ENCODE measurements around the gene XPO5. TPM values are rescaled to one million over a fixed set of nuclear protein-coding genes. Genes with fewer than 3 reads are reported as not detected.
"Not testable (repeated sequence)": the region's sequence is repeated elsewhere in the genome, so short reads cannot be mapped to it uniquely, and the experiment has no call there.

The XPO5 gene
- total RNA-seq, 3 donors from 2014 or later (not counting 1 experiment from before 2014, with no cell fraction given) = 47.6 to 54.6 (median 48.7) TPM

- ATAC-seq (peak; percentile 79 to 97 (median 89)), DNase-seq (peak in 1 of 2 donors; percentile 21)
- H3K27me3 Mint-ChIP-seq (ENCODE audit: low read depth in 2 of 2) = no peaks in the 10 kb centered on the region
- intact Hi-C loops (cut with micrococcal nuclease) = no loop called here
- Histone ChIP-seq H3K9me3 (ENCODE audit: control insufficient read depth, insufficient read depth, low read length) (no peaks in the 10 kb centered on the region), H3K27ac (ENCODE audit: low read length) (peak overlapping the region; percentile 2), H3K27me3 (ENCODE audit: control insufficient read depth, insufficient read depth, low read length) (no peaks in the 10 kb centered on the region), H3K4me3 (ENCODE audit: low read length) (no peak overlapping the region), H3K4me1 (ENCODE audit: control insufficient read depth, insufficient read depth, low read length) (peaks cover 14% of the 10 kb centered on the region), H3K36me3 (ENCODE audit: control insufficient read depth, insufficient read depth, low read length) (peaks cover 58% of the 10 kb centered on the region)
- no peak for TF ChIP-seq CTCF (IDR thresholded peaks at IDR 0.05)
- no peaks in the 10 kb centered on the region for H3K9me3 Mint-ChIP-seq
- peaks cover 9 to 10% of the 10 kb centered on the region in 2 donors for H3K4me1 Mint-ChIP-seq
- 48% methylated on average over 4 of the region's 4 CpGs for WGBS (ENCODE audit: insufficient coverage)
- peak overlapping the region; percentile 52 for H3K4me3 Mint-ChIP-seq
- H3K27ac Mint-ChIP-seq = peak overlapping the region; percentile 13 to 61
- H3K36me3 Mint-ChIP-seq = peaks cover 26% of the 10 kb centered on the region
These were observed 31.4 kb downstream of the XPO5 start for GRCh38 chr6:43544461-43544860.

- no peak for TF ChIP-seq CTCF (IDR thresholded peaks at IDR 0.05)
- H3K9me3 Mint-ChIP-seq = no peaks in the 10 kb centered on the region
- Histone ChIP-seq H3K4me1 (ENCODE audit: control insufficient read depth, insufficient read depth, low read length) (peaks cover 14% of the 10 kb centered on the region), H3K9me3 (ENCODE audit: control insufficient read depth, insufficient read depth, low read length) (no peaks in the 10 kb centered on the region), H3K4me3 (ENCODE audit: low read length) (no peak overlapping the region), H3K27me3 (ENCODE audit: control insufficient read depth, insufficient read depth, low read length) (no peaks in the 10 kb centered on the region), H3K36me3 (ENCODE audit: control insufficient read depth, insufficient read depth, low read length) (peaks cover 43% of the 10 kb centered on the region), H3K27ac (ENCODE audit: low read length) (no peak overlapping the region)
- no peak overlapping the region for H3K27ac Mint-ChIP-seq
- WGBS (ENCODE audit: insufficient coverage) = 83% methylated on average over 3 of the region's 8 CpGs
- no peak for ATAC-seq
- peaks cover 13% of the 10 kb centered on the region for H3K36me3 Mint-ChIP-seq
- no peaks in the 10 kb centered on the region for H3K27me3 Mint-ChIP-seq (ENCODE audit: low read depth in 2 of 2)
- no peak overlapping the region for H3K4me3 Mint-ChIP-seq
- H3K4me1 Mint-ChIP-seq = peaks cover 9 to 10% of the 10 kb centered on the region in 2 donors
- DNase-seq = no peak
- intact Hi-C loops (cut with micrococcal nuclease) = no loop called here
These were observed 33.9 kb downstream of the XPO5 start for GRCh38 chr6:43541774-43542471.

GRCh38 chr6:43540507-43540906 is 35.3 kb downstream of the XPO5 start:
- 98% methylated on average over 5 of the region's 5 CpGs for WGBS (ENCODE audit: insufficient coverage)
- peaks cover 9 to 10% of the 10 kb centered on the region in 2 donors for H3K4me1 Mint-ChIP-seq
- H3K27ac Mint-ChIP-seq = no peak overlapping the region
- no peak overlapping the region for H3K4me3 Mint-ChIP-seq
- no peak overlapping the region for H3K4me3 ChIP-seq (ENCODE audit: low read length)
- DNase-seq (no peak), ATAC-seq (no peak)
- no peaks in the 10 kb centered on the region for H3K9me3 Mint-ChIP-seq
- TF ChIP-seq CTCF (IDR thresholded peaks at IDR 0.05) = no peak
- H3K9me3 ChIP-seq (ENCODE audit: control insufficient read depth, insufficient read depth, low read length) = no peaks in the 10 kb centered on the region
- peaks cover 14% of the 10 kb centered on the region for H3K4me1 ChIP-seq (ENCODE audit: control insufficient read depth, insufficient read depth, low read length)
- H3K27ac ChIP-seq (ENCODE audit: low read length) = no peak overlapping the region
- H3K36me3 Mint-ChIP-seq = peaks cover 5% of the 10 kb centered on the region
- H3K36me3 ChIP-seq (ENCODE audit: control insufficient read depth, insufficient read depth, low read length) = peaks cover 31% of the 10 kb centered on the region
- H3K27me3 Mint-ChIP-seq (ENCODE audit: low read depth in 2 of 2) = no peaks in the 10 kb centered on the region
- intact Hi-C loops (cut with micrococcal nuclease) = no loop called here
- no peaks in the 10 kb centered on the region for H3K27me3 ChIP-seq (ENCODE audit: control insufficient read depth, insufficient read depth, low read length)

- H3K4me1 Mint-ChIP-seq; H3K4me1 ChIP-seq (ENCODE audit: control insufficient read depth, insufficient read depth, low read length); H3K27ac Mint-ChIP-seq; H3K4me3 Mint-ChIP-seq; DNase-seq; H3K27me3 Mint-ChIP-seq (ENCODE audit: low read depth in 2 of 2); H3K4me3 ChIP-seq (ENCODE audit: low read length); H3K36me3 Mint-ChIP-seq; H3K9me3 ChIP-seq (ENCODE audit: control insufficient read depth, insufficient read depth, low read length); H3K27ac ChIP-seq (ENCODE audit: low read length); intact Hi-C loops (cut with micrococcal nuclease); ATAC-seq; H3K27me3 ChIP-seq (ENCODE audit: control insufficient read depth, insufficient read depth, low read length); H3K9me3 Mint-ChIP-seq: not testable (repeated sequence)
- H3K36me3 ChIP-seq (ENCODE audit: control insufficient read depth, insufficient read depth, low read length) = peaks cover 28% of the 10 kb centered on the region
- WGBS (ENCODE audit: insufficient coverage) = 97% methylated on average over 19 of the region's 20 CpGs
These were observed 36.4 kb downstream of the XPO5 start for GRCh38 chr6:43539409-43539808.

DNA sequence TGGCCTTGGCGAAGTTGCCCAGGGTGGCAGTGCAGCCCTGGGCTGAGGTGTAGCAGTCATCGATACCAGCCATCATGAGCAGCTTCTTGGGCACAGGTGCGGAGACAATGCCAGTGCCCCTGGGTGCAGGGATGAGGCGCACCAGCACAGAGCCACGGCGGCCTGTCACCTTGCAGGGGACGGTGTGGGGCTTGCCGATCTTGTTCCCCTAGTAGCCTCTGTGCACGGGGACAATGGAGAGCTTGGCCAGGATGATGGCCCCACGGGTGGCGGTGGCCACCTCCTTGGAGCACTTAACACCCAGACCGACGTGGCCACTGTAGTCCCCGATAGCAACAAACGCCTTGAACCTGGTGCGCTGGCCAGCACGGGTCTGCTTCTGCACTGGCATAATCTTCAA is 36.9 kb downstream of the XPO5 start:
- H3K4me1 Mint-ChIP-seq; H3K36me3 Mint-ChIP-seq; H3K27ac Mint-ChIP-seq; H3K27ac ChIP-seq (ENCODE audit: low read length); H3K9me3 ChIP-seq (ENCODE audit: control insufficient read depth, insufficient read depth, low read length); H3K4me3 ChIP-seq (ENCODE audit: low read length); intact Hi-C loops (cut with micrococcal nuclease); H3K9me3 Mint-ChIP-seq; H3K4me1 ChIP-seq (ENCODE audit: control insufficient read depth, insufficient read depth, low read length); ATAC-seq; H3K4me3 Mint-ChIP-seq; DNase-seq; H3K27me3 Mint-ChIP-seq (ENCODE audit: low read depth in 2 of 2); H3K27me3 ChIP-seq (ENCODE audit: control insufficient read depth, insufficient read depth, low read length): not testable (repeated sequence)
- WGBS (ENCODE audit: insufficient coverage) = 98% methylated on average over 15 of the region's 17 CpGs
- H3K36me3 ChIP-seq (ENCODE audit: control insufficient read depth, insufficient read depth, low read length) = peaks cover 28% of the 10 kb centered on the region

All from natural killer cell (primary cell).